GM19324 (cell line): ENCODE measurements around the gene HNRNPA1.
A peak's percentile ranks its signal among the peaks of the same experiment; 100 is the strongest.
"Not testable (repeated sequence)": the region's sequence is repeated elsewhere in the genome, so short reads cannot be mapped to it uniquely, and the experiment has no call there.

ENCODE experiments used
- ATAC-seq: cut with Tn5 transposase; IDR thresholded peaks from one replicate; pipeline ENCODE4 v1.9.1; 2021; ENCODE audit warnings: mild to moderate bottlenecking, moderate library complexity; ENCODE audit not compliant: unreplicated experiment, low FRiP score

HNRNPA1 gene

GRCh38 chr12:54296393-54297099 is 16.0 kb downstream of the HNRNPA1 start:
- ATAC-seq: no peak

GRCh38 chr12:54298904-54299303 is 18.4 kb downstream of the HNRNPA1 start:
- no peak for ATAC-seq

- ATAC-seq: no peak
Observed at GRCh38 chr12:54299515-54300224, 19.1 kb downstream of the HNRNPA1 start.

GRCh38 chr12:54300225-54300731 is 19.8 kb downstream of the HNRNPA1 start:
- ATAC-seq: no peak

GRCh38 chr12:54300732-54301427 is 20.4 kb downstream of the HNRNPA1 start, which contains the start of gene NFE2:
Gene NFE2 (minus strand): TSS chr12:54301015. CDS start chr12:54295248, 5,767 bp downstream.
- no peak for ATAC-seq

- no peak for ATAC-seq
Observed at GRCh38 chr12:54301428-54302048, 21.0 kb downstream of the HNRNPA1 start.

GRCh38 chr12:54303640-54304039 is 23.1 kb downstream of the HNRNPA1 start:
- ATAC-seq: no peak

GRCh38 chr12:54304187-54304810 is 23.8 kb downstream of the HNRNPA1 start:
- no peak for ATAC-seq

GRCh38 chr12:54306925-54307741 is 26.6 kb downstream of the HNRNPA1 start:
- no peak for ATAC-seq

GRCh38 chr12:54311051-54311450 is 30.5 kb downstream of the HNRNPA1 start:
- no peak for ATAC-seq

- ATAC-seq: not testable (repeated sequence)
Observed at GRCh38 chr12:54312309-54312708, 31.8 kb downstream of the HNRNPA1 start.

- ATAC-seq: no peak
Observed at GRCh38 chr12:54321363-54321762, 40.8 kb downstream of the HNRNPA1 start.

- ATAC-seq: peak; percentile 98
Observed at GRCh38 chr12:54324617-54325441, 44.3 kb downstream of the HNRNPA1 start, which contains the start of gene COPZ1. Gene COPZ1 (plus strand): TSS chr12:54325131. CDS start chr12:54325164, 33 bp downstream.

GRCh38 chr12:54325442-54326109 is 45.0 kb downstream of the HNRNPA1 start:
- ATAC-seq: not testable (repeated sequence)

GRCh38 chr12:54328595-54329337 is 48.2 kb downstream of the HNRNPA1 start:
- ATAC-seq: no peak

- no peak for ATAC-seq
Observed at GRCh38 chr12:54329759-54330158, 49.2 kb downstream of the HNRNPA1 start.

- no peak for ATAC-seq
Observed at GRCh38 chr12:54330442-54330841, 49.9 kb downstream of the HNRNPA1 start.
